ENCODE data around the gene TRIM50.
"Not testable (repeated sequence)": the region's sequence is repeated elsewhere in the genome, so short reads cannot be mapped to it uniquely, and the experiment has no call there.

Gene TRIM50

GRCh38 chr7:73349763-73350162 is 21.9 kb upstream of the TRIM50 start:
- no peak for DNase-seq

GRCh38 chr7:73345951-73346350 is 18.1 kb upstream of the TRIM50 start:
- DNase-seq: no peak

GRCh38 chr7:73345538-73345937 is 17.7 kb upstream of the TRIM50 start:
- DNase-seq: no peak

- no peak for DNase-seq
Measured at GRCh38 chr7:73343671-73344380, 15.9 kb upstream of the TRIM50 start.

GRCh38 chr7:73342645-73343044 is 14.8 kb upstream of the TRIM50 start:
- DNase-seq: no peak

GRCh38 chr7:73341877-73342276 is 14.0 kb upstream of the TRIM50 start:
- DNase-seq: no peak

GRCh38 chr7:73340514-73340913 is 12.6 kb upstream of the TRIM50 start:
- no peak for DNase-seq

- no peak for DNase-seq
Measured at GRCh38 chr7:73338321-73338720, 10.4 kb upstream of the TRIM50 start.

GRCh38 chr7:73332447-73332846 is 4.6 kb upstream of the TRIM50 start:
- no peak for DNase-seq

GRCh38 chr7:73330772-73331171 is 2.9 kb upstream of the TRIM50 start:
- no peak for DNase-seq

- DNase-seq: no peak
Measured at GRCh38 chr7:73329861-73330581, 2.1 kb upstream of the TRIM50 start.

- no peak for DNase-seq
Measured at GRCh38 chr7:73328696-73329095, 814 bp upstream of the TRIM50 start.

GRCh38 chr7:73327449-73327848 is 433 bp downstream of the TRIM50 start:
- not testable (repeated sequence) for DNase-seq

- DNase-seq: not testable (repeated sequence)
Measured at GRCh38 chr7:73325424-73325823, 2.5 kb downstream of the TRIM50 start.

- DNase-seq: peak; percentile 32
Measured at GRCh38 chr7:73324081-73324845, 3.6 kb downstream of the TRIM50 start.

- DNase-seq: not testable (repeated sequence)
Measured at GRCh38 chr7:73323434-73324080, 4.3 kb downstream of the TRIM50 start.

GRCh38 chr7:73320009-73320408 is 7.9 kb downstream of the TRIM50 start:
- not testable (repeated sequence) for DNase-seq

GRCh38 chr7:73319541-73319940 is 8.3 kb downstream of the TRIM50 start:
- not testable (repeated sequence) for DNase-seq

GRCh38 chr7:73318656-73319204 is 9.2 kb downstream of the TRIM50 start:
- DNase-seq: not testable (repeated sequence)

GRCh38 chr7:73316521-73316920 is 11.4 kb downstream of the TRIM50 start:
- no peak for DNase-seq

- no peak for DNase-seq
Measured at GRCh38 chr7:73314271-73314670, 13.6 kb downstream of the TRIM50 start.

- DNase-seq: no peak
Measured at GRCh38 chr7:73313521-73313906, 14.4 kb downstream of the TRIM50 start.
